ENCODE results near the gene KLK8. TPM values are rescaled to one million over a fixed set of nuclear protein-coding genes. Genes with fewer than 3 reads are reported as not detected.

KLK8 gene
- total and polyA plus RNA-seq, 10 donors, result 0.56 TPM; not detected in 9

- Histone ChIP-seq H3K9me3 (no peaks in the 10 kb centered on the region), H3K36me3 (no peaks in the 10 kb centered on the region), H3K4me3 (no peak overlapping the region), H3K27me3 (replicated peaks in 1 of 7) (peaks cover 0 to 85% (median 8%) of the 10 kb centered on the region in 7 donors), H3K27ac (no peak overlapping the region), H3K4me1 (no peaks in the 10 kb centered on the region)
- no peak for DNase-seq
- intact Hi-C loops (cut with DNase I; ENCODE audit: low total_unique reads), result no loop called here
- whole genome bisulfite sequencing, 5 donors, result 76 to 89% (median 84%) methylated on average over 7 of the region's 7 CpGs
- TF ChIP-seq POLR2AphosphoS5 (IDR thresholded peaks at IDR 0.05) (no peak), CTCF (IDR thresholded peaks at IDR 0.05 in 8 of 11, conservative IDR thresholded peaks at IDR 0.05 in 3 of 11) (no peak), POLR2A (IDR thresholded peaks at IDR 0.05) (no peak)
Measured at GRCh38 chr19:51031220-51031879, 29.9 kb upstream of the KLK8 start.

GRCh38 chr19:51030631-51031030 lies 29.2 kb upstream of the KLK8 start:
- H3K4me3 ChIP-seq, result no peak overlapping the region
- H3K27me3 ChIP-seq (replicated peaks in 1 of 7), result peaks cover 0 to 90% (median 12%) of the 10 kb centered on the region in 7 donors
- DNase-seq, result no peak
- H3K27ac ChIP-seq, result no peak overlapping the region
- 64 to 72% (median 68%) methylated on average over 13 of the region's 13 CpGs for WGBS, 5 donors
- intact Hi-C loops (cut with DNase I; ENCODE audit: low total_unique reads), result no loop called here
- no peaks in the 10 kb centered on the region for H3K4me1 ChIP-seq
- H3K9me3 ChIP-seq, result no peaks in the 10 kb centered on the region
- TF ChIP-seq POLR2AphosphoS5 (IDR thresholded peaks at IDR 0.05), result no peak
- TF ChIP-seq CTCF (IDR thresholded peaks at IDR 0.05 in 8 of 11, conservative IDR thresholded peaks at IDR 0.05 in 3 of 11), result no peak
- TF ChIP-seq POLR2A (IDR thresholded peaks at IDR 0.05), result no peak
- H3K36me3 ChIP-seq, result no peaks in the 10 kb centered on the region

- no peak for DNase-seq
- Histone ChIP-seq H3K9me3 (no peaks in the 10 kb centered on the region), H3K27me3 (replicated peaks in 1 of 7) (peaks cover 0 to 90% (median 12%) of the 10 kb centered on the region in 7 donors), H3K4me1 (no peaks in the 10 kb centered on the region), H3K27ac (no peak overlapping the region), H3K4me3 (no peak overlapping the region), H3K36me3 (no peaks in the 10 kb centered on the region)
- no peak for TF ChIP-seq CTCF (IDR thresholded peaks at IDR 0.05 in 8 of 11, conservative IDR thresholded peaks at IDR 0.05 in 3 of 11)
- TF ChIP-seq POLR2AphosphoS5 (IDR thresholded peaks at IDR 0.05), result no peak
- no peak for TF ChIP-seq POLR2A (IDR thresholded peaks at IDR 0.05)
- WGBS, 5 donors, result 65 to 87% (median 80%) methylated on average over 2 of the region's 2 CpGs
- intact Hi-C loops (cut with DNase I; ENCODE audit: low total_unique reads), result no loop called here
Measured at GRCh38 chr19:51029718-51030117, 28.3 kb upstream of the KLK8 start.

GRCh38 chr19:51027873-51028272 lies 26.5 kb upstream of the KLK8 start:
- Histone ChIP-seq H3K27ac (no peak overlapping the region), H3K27me3 (replicated peaks in 1 of 7) (peaks cover 0 to 90% (median 25%) of the 10 kb centered on the region in 7 donors)
- intact Hi-C loops (cut with DNase I; ENCODE audit: low total_unique reads), result no loop called here

More at GRCh38 chr19:51027873-51028272, 26.5 kb upstream of the KLK8 start:
- TF ChIP-seq POLR2AphosphoS5 (IDR thresholded peaks at IDR 0.05) (no peak), POLR2A (IDR thresholded peaks at IDR 0.05) (no peak), CTCF (IDR thresholded peaks at IDR 0.05 in 8 of 11, conservative IDR thresholded peaks at IDR 0.05 in 3 of 11) (no peak)
- DNase-seq, result no peak
- Histone ChIP-seq H3K9me3 (no peaks in the 10 kb centered on the region), H3K36me3 (no peaks in the 10 kb centered on the region), H3K4me3 (no peak overlapping the region), H3K4me1 (no peaks in the 10 kb centered on the region)
- 66 to 74% (median 70%) methylated on average over 5 of the region's 5 CpGs for WGBS, 5 donors

Measured in spleen (tissue), 11 donors.